NT2/D1 (cell line): Measurements from ENCODE around the gene CNOT8.

Source experiments
- SUZ12 ChIP-seq: IDR thresholded peaks from 2 replicates; pipeline ENCODE4 v1.6.1; 2011; ENCODE audit not compliant: insufficient read length, insufficient read depth; ENCODE audit errors: extremely low read depth
- YY1 ChIP-seq: IDR thresholded peaks from 2 replicates; pipeline ENCODE4 v1.6.1; 2011; ENCODE audit not compliant: insufficient read length, insufficient read depth
- ZNF274 ChIP-seq: IDR thresholded peaks from 2 replicates; pipeline ENCODE4 v1.6.1; 2011; ENCODE audit warnings: mild to moderate bottlenecking, low read depth, low read length

DNA sequence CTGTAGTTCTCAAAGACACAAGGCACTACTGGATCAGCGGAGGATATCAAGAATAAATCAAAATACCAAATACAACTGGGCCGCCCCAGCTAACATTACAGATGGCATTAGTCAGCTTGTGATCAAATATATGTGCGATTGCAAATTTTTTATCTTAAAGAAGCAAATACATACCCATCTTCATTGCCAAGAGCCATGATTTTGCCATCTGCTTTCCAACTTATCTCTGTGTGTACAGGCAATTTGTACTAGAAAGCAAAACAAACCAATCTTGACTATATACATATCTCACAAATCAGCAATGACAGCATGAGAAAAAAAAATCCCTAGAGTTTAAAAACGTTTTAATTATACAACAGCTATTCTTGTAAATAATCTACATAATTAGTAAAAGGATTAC, 59.3 kb downstream of the CNOT8 start:
- TF ChIP-seq YY1 (no peak), ZNF274 (no peak), SUZ12 (no peak)
